Measurements from ENCODE around the gene MYL9. TPM values are rescaled to one million over a fixed set of nuclear protein-coding genes. Genes with fewer than 3 reads are reported as not detected.

The MYL9 gene
- total and polyA plus RNA-seq, 2 of the 4 experiments (the other 2 are of a cell fraction): 97.5 to 425 TPM

- no peak overlapping the region for H3K27ac ChIP-seq (ENCODE audit: insufficient read depth, low read length)
- no peak overlapping the region for H4K8ac ChIP-seq (ENCODE audit: low read depth in 2 of 2, low read length in 2 of 2)
- H3K14ac ChIP-seq (replicated peaks; ENCODE audit: low read depth, low read length): no peak overlapping the region
- no peak overlapping the region for H4K91ac ChIP-seq (ENCODE audit: insufficient read depth, low read depth, low read length)
- in situ Hi-C loops (cut with MboI; ENCODE audit: low sequenced_read_pairs): no loop called here
- H3K9me3 ChIP-seq (ENCODE audit: control insufficient read depth, insufficient read depth, low read length): no peaks in the 10 kb centered on the region
- dilution Hi-C loops (cut with HindIII; ENCODE audit: low sequenced_read_pairs, unreplicated experiment): no loop called here
- no peaks in the 10 kb centered on the region for H3K27me3 ChIP-seq (ENCODE audit: control insufficient read depth, insufficient read depth, low read length)
- no peak overlapping the region for H3K18ac ChIP-seq (ENCODE audit: low read depth, low read length)
- POLR2A ChIA-PET (ENCODE audit: unreplicated experiment): interaction anchor here (0.7 kb wide), 1 partner anchor 20 kb away, joined by 5 read pairs; no protein-coding TSS in a partner anchor
- peaks cover 16% of the 10 kb centered on the region for H3K36me3 ChIP-seq (ENCODE audit: control insufficient read depth, insufficient read depth, low read length)
- H4K5ac ChIP-seq (ENCODE audit: low read depth, low read length): no peak overlapping the region
- no peak overlapping the region for H2BK15ac ChIP-seq (ENCODE audit: low read depth, low read length)
- peak; percentile 51 for DNase-seq
- H3K56ac ChIP-seq (ENCODE audit: extremely low read depth, insufficient read depth, low read length): no peak overlapping the region
- no peak overlapping the region for H3K4me2 ChIP-seq (ENCODE audit: low read depth, low read length)
- no peak overlapping the region for H2BK5ac ChIP-seq (ENCODE audit: low read depth, low read length, poor library complexity, severe bottlenecking)
- no peaks in the 10 kb centered on the region for H4K20me1 ChIP-seq (ENCODE audit: insufficient read depth, low read length)
- no peak overlapping the region for H2BK120ac ChIP-seq (ENCODE audit: low read depth, low read length)
- TF ChIP-seq NFE2L2 (IDR thresholded peaks at IDR 0.05; ENCODE audit: low read depth, low read length) (no peak), FOS (IDR thresholded peaks at IDR 0.05; ENCODE audit: low read depth, low read length) (no peak), RCOR1 (IDR thresholded peaks at IDR 0.05; ENCODE audit: insufficient replicate concordance, low read length) (no peak), SMC3 (IDR thresholded peaks at IDR 0.05; ENCODE audit: low read depth, low read length) (peak; percentile 58), RAD21 (IDR thresholded peaks at IDR 0.05; ENCODE audit: low read length) (peak; percentile 40), CTCF (conservative IDR thresholded peaks at IDR 0.05; ENCODE audit: low read depth, low read length) (peak; percentile 49)
- no peaks in the 10 kb centered on the region for H3K4me1 ChIP-seq (ENCODE audit: control insufficient read depth, insufficient read depth, low read length)
- no peaks in the 10 kb centered on the region for H3K9me1 ChIP-seq (ENCODE audit: insufficient read depth, low read length)
- no peak overlapping the region for H2AK5ac ChIP-seq (ENCODE audit: low read depth, low read length)
- H3K79me1 ChIP-seq (ENCODE audit: low read depth in 1 of 2, low read length in 2 of 2): no peaks in the 10 kb centered on the region
- CTCF ChIA-PET: interaction anchor here (0.6 to 0.7 kb wide), 2 partner anchors 354 to 461 kb away, joined by 3 to 4 read pairs; no protein-coding TSS in a partner anchor
- H3K23ac ChIP-seq (ENCODE audit: low read depth, low read length): no peak overlapping the region
- 67% methylated on average over 1 of the region's 9 CpGs; no CpG with 5 or more reads in 1 of the 2 experiments for WGBS, 2 experiments (ENCODE audit: extremely low coverage in 2 of 2, insufficient read length in 1 of 2)
- BruUV-seq (replicated peaks): no TSS peak
- no peak overlapping the region for H2BK20ac ChIP-seq (ENCODE audit: low read depth, low read length)
- peak overlapping the region; percentile 79 for H2AK9ac ChIP-seq (replicated peaks; ENCODE audit: low read depth, low read length, poor library complexity)
- peak; percentile 84 for ATAC-seq (ENCODE audit: low read depth)
- H2AFZ ChIP-seq (replicated peaks; ENCODE audit: low read length, poor library complexity): no peak overlapping the region
- H3K4ac ChIP-seq (ENCODE audit: low read depth, low read length): no peak overlapping the region
- no peak overlapping the region for H3K4me3 ChIP-seq (ENCODE audit: insufficient read depth, low read depth, low read length)
- no peak overlapping the region for H3K9ac ChIP-seq (ENCODE audit: low read depth, low read length)
- intact Hi-C loops (cut with micrococcal nuclease): loop anchor here (1.0 kb wide), 1 partner anchor 36 kb away; no protein-coding TSS in a partner anchor
Observed at GRCh38 chr20:36591854-36592641, 50.7 kb downstream of the MYL9 start.
